VCaP (cell line): ENCODE data around the gene HSPB9.

Experiments
- H3K27ac ChIP-seq: fragments of 450-650 bp; 2 replicates; pipeline ENCODE4 v1.5.1; 2017
- CTCF ChIP-seq: fragments of 450-650 bp; conservative IDR thresholded peaks from 2 replicates; pipeline ENCODE4 v1.5.1; 2017; ENCODE audit warnings: mild to moderate bottlenecking, moderate library complexity

HSPB9 gene

GRCh38 chr17:42127414-42127813, 4.8 kb downstream of the HSPB9 start:
- no peak overlapping the region for H3K27ac ChIP-seq
- TF ChIP-seq CTCF = no peak

GRCh38 chr17:42129109-42129837, 6.7 kb downstream of the HSPB9 start:
- TF ChIP-seq CTCF = no peak
- no peak overlapping the region for H3K27ac ChIP-seq

GRCh38 chr17:42130310-42130936, 7.8 kb downstream of the HSPB9 start:
- no peak overlapping the region for H3K27ac ChIP-seq
- TF ChIP-seq CTCF = no peak

- H3K27ac ChIP-seq = no peak overlapping the region
- no peak for TF ChIP-seq CTCF
Measured at GRCh38 chr17:42131232-42131631, 8.6 kb downstream of the HSPB9 start.

- no peak overlapping the region for H3K27ac ChIP-seq
- TF ChIP-seq CTCF = no peak
Measured at GRCh38 chr17:42131981-42132432, 9.4 kb downstream of the HSPB9 start.

GRCh38 chr17:42132941-42133340, 10.3 kb downstream of the HSPB9 start:
- H3K27ac ChIP-seq = no peak overlapping the region

More at GRCh38 chr17:42132941-42133340, 10.3 kb downstream of the HSPB9 start:
- no peak for TF ChIP-seq CTCF
